SK-N-MC (cell line): ENCODE data around the gene ELMO1.

Experiments used
- EZH2 ChIP-seq: fragments of 200-600 bp; sonication (generic); IDR thresholded peaks from one replicate; pipeline ENCODE4 v1.6.1; 2017; ENCODE audit warnings: antibody characterized with exemption
- POLR2AphosphoS5 ChIP-seq: IDR thresholded peaks from 2 replicates; pipeline ENCODE4 v1.6.1; 2012; ENCODE audit warnings: mild to moderate bottlenecking, low read depth, low read length, borderline replicate concordance

GRCh38 chr7:37304921-37305320 is 143.7 kb downstream of the ELMO1 start:
- no peak for TF ChIP-seq EZH2
- TF ChIP-seq POLR2AphosphoS5 = no peak
